ENCODE data around the gene GALNT14.

Gene GALNT14

DNA sequence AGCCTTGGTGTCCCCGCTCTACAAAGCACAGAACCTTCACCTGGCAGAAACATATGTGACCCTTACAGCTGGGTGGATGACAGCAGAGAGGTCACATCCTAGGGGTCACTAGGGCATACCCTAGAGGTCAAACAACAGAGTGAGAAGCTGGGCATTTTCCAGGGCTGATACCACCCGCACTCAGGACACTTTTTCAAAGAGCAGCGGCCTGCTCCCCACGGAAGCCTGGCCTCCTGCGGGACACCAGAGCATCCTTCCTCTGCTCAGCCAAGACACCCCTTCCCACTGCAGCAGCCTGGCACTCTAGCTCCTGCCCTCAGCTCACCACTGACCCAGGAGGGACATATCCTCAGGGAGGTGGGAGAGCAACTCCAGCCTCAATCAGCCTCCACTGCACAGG, 86.0 kb downstream of the GALNT14 start:
- no peak overlapping the region for H3K27ac ChIP-seq (ENCODE audit: extremely low read depth, low read depth, low read length)
- POLR2A ChIA-PET, result no interaction called here
- no peaks in the 10 kb centered on the region for H3K36me3 ChIP-seq (ENCODE audit: control insufficient read depth in 2 of 2, insufficient read depth in 1 of 2, low read length in 2 of 2)
- CTCF ChIA-PET, result interaction anchor here (0.7 kb wide), 1 partner anchor 190 kb away, joined by 3 read pairs; no protein-coding TSS in a partner anchor
- no peak for TF ChIP-seq ZNF548 (tag by site-specific recombination; IDR thresholded peaks at IDR 0.05)
- no peak for TF ChIP-seq ZBTB1 (tag by site-specific recombination; IDR thresholded peaks at IDR 0.05)
- no peak for TF ChIP-seq ZNF214 (tag by site-specific recombination; IDR thresholded peaks at IDR 0.05; ENCODE audit: borderline replicate concordance)
- no peak for TF ChIP-seq ZNF121 (tag by site-specific recombination; IDR thresholded peaks at IDR 0.05)
- TF ChIP-seq PRDM2 (tag by site-specific recombination; IDR thresholded peaks at IDR 0.05; ENCODE audit: borderline replicate concordance), result no peak
- TF ChIP-seq TRIM28 (IDR thresholded peaks at IDR 0.05; ENCODE audit: borderline replicate concordance, low read length), result no peak
- no peak for TF ChIP-seq MYNN (tag by site-specific recombination; IDR thresholded peaks at IDR 0.05; ENCODE audit: borderline replicate concordance)
- TF ChIP-seq YY2 (tag by site-specific recombination; IDR thresholded peaks at IDR 0.05), result no peak
- TF ChIP-seq ZBTB8A (tag by site-specific recombination; IDR thresholded peaks at IDR 0.05), result no peak
- TF ChIP-seq, protein P1, sequence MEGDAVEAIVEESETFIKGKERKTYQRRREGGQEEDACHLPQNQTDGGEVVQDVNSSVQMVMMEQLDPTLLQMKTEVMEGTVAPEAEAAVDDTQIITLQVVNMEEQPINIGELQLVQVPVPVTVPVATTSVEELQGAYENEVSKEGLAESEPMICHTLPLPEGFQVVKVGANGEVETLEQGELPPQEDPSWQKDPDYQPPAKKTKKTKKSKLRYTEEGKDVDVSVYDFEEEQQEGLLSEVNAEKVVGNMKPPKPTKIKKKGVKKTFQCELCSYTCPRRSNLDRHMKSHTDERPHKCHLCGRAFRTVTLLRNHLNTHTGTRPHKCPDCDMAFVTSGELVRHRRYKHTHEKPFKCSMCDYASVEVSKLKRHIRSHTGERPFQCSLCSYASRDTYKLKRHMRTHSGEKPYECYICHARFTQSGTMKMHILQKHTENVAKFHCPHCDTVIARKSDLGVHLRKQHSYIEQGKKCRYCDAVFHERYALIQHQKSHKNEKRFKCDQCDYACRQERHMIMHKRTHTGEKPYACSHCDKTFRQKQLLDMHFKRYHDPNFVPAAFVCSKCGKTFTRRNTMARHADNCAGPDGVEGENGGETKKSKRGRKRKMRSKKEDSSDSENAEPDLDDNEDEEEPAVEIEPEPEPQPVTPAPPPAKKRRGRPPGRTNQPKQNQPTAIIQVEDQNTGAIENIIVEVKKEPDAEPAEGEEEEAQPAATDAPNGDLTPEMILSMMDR (tag by site-specific recombination; IDR thresholded peaks at IDR 0.05), result no peak
- TF ChIP-seq ZNF138 (tag by site-specific recombination; IDR thresholded peaks at IDR 0.05; ENCODE audit: borderline replicate concordance), result no peak
- TF ChIP-seq BCL6B (tag by site-specific recombination; IDR thresholded peaks at IDR 0.05), result no peak
- no peak for TF ChIP-seq ZNF521 (tag by site-specific recombination; IDR thresholded peaks at IDR 0.05)
- TF ChIP-seq GLI2 (tag by site-specific recombination; IDR thresholded peaks at IDR 0.05; ENCODE audit: borderline replicate concordance, low read depth), result no peak
- TF ChIP-seq ZNF426 (tag by site-specific recombination; IDR thresholded peaks at IDR 0.05), result no peak
- no peak for TF ChIP-seq ZNF335 (tag by site-specific recombination; conservative IDR thresholded peaks at IDR 0.05)
- TF ChIP-seq, protein P2, sequence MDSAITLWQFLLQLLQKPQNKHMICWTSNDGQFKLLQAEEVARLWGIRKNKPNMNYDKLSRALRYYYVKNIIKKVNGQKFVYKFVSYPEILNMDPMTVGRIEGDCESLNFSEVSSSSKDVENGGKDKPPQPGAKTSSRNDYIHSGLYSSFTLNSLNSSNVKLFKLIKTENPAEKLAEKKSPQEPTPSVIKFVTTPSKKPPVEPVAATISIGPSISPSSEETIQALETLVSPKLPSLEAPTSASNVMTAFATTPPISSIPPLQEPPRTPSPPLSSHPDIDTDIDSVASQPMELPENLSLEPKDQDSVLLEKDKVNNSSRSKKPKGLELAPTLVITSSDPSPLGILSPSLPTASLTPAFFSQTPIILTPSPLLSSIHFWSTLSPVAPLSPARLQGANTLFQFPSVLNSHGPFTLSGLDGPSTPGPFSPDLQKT (IDR thresholded peaks at IDR 0.05; ENCODE audit: borderline replicate concordance, low read depth, low read length), result no peak
- no peak for TF ChIP-seq EGR2 (tag by site-specific recombination; IDR thresholded peaks at IDR 0.05; ENCODE audit: low read depth)
- TF ChIP-seq, protein P3, sequence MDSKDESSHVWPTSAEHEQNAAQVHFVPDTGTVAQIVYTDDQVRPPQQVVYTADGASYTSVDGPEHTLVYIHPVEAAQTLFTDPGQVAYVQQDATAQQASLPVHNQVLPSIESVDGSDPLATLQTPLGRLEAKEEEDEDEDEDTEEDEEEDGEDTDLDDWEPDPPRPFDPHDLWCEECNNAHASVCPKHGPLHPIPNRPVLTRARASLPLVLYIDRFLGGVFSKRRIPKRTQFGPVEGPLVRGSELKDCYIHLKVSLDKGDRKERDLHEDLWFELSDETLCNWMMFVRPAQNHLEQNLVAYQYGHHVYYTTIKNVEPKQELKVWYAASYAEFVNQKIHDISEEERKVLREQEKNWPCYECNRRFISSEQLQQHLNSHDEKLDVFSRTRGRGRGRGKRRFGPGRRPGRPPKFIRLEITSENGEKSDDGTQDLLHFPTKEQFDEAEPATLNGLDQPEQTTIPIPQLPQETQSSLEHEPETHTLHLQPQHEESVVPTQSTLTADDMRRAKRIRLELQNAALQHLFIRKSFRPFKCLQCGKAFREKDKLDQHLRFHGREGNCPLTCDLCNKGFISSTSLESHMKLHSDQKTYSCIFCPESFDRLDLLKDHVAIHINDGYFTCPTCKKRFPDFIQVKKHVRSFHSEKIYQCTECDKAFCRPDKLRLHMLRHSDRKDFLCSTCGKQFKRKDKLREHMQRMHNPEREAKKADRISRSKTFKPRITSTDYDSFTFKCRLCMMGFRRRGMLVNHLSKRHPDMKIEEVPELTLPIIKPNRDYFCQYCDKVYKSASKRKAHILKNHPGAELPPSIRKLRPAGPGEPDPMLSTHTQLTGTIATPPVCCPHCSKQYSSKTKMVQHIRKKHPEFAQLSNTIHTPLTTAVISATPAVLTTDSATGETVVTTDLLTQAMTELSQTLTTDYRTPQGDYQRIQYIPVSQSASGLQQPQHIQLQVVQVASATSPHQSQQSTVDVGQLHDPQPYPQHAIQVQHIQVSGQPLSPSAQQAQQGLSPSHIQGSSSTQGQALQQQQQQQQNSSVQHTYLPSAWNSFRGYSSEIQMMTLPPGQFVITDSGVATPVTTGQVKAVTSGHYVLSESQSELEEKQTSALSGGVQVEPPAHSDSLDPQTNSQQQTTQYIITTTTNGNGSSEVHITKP (tag by site-specific recombination; IDR thresholded peaks at IDR 0.05), result no peak
- H3K9me3 ChIP-seq (ENCODE audit: control insufficient read depth, insufficient read depth, low read depth, low read length), result no peaks in the 10 kb centered on the region
- no peaks in the 10 kb centered on the region for H3K4me1 ChIP-seq (ENCODE audit: control insufficient read depth, insufficient read depth, low read length)
- no peak overlapping the region for H3K4me3 ChIP-seq (ENCODE audit: low read depth, low read length)
